ENCODE data around the gene ZNF655. TPM values are rescaled to one million over a fixed set of nuclear protein-coding genes. Genes with fewer than 3 reads are reported as not detected.
A peak's percentile ranks its signal among the peaks of the same experiment; 100 is the strongest.

ZNF655 gene
- total and polyA plus RNA-seq, 2 experiments from 2014 or later: 20.6 to 55.8 TPM

- TF ChIP-seq, protein P1, sequence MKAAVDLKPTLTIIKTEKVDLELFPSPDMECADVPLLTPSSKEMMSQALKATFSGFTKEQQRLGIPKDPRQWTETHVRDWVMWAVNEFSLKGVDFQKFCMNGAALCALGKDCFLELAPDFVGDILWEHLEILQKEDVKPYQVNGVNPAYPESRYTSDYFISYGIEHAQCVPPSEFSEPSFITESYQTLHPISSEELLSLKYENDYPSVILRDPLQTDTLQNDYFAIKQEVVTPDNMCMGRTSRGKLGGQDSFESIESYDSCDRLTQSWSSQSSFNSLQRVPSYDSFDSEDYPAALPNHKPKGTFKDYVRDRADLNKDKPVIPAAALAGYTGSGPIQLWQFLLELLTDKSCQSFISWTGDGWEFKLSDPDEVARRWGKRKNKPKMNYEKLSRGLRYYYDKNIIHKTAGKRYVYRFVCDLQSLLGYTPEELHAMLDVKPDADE (IDR thresholded peaks at IDR 0.05): peak; percentile 96
These were observed at the start of gene ZNF655 (continued) for GRCh38 chr7:99558306-99559174.

DNA sequence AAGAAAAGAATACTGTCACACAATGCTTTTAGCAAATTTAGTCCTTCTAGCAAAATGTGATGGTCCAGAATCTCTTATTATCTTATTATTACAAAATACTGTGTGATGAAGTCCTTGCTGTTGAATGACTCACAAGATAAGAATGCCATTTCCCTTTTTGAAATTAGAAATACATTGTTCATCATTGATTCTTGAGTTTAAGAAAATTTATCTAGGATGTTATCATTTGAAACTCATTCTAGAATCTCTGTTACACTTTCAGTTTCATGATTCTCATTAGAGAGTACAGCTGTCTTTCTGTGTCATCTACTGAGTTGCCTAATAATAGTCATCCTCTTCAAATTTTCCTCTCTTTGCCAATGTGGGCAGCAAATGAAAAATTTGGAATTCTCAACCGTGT lies 44.4 kb upstream of the ZNF655 start:
- Histone ChIP-seq H3K79me2 (replicated peaks; ENCODE audit: insufficient read depth) (peaks cover 17% of the 10 kb centered on the region), H3K27me3 (ENCODE audit: insufficient read depth) (no peaks in the 10 kb centered on the region), H3K36me3 (ENCODE audit: insufficient read depth) (peaks cover 4% of the 10 kb centered on the region; the same call in 1 of the 2 replicates), H3K4me2 (no peak overlapping the region), H3K9me2 (ENCODE audit: insufficient read depth) (no peaks in the 10 kb centered on the region), H2AFZ (no peak overlapping the region), H4K20me1 (replicated peaks; ENCODE audit: insufficient read depth) (peaks cover 8% of the 10 kb centered on the region; the same call in 1 of the 2 replicates), H3K27ac (ENCODE audit: low read depth) (no peak overlapping the region), H3F3A (replicated peaks; ENCODE audit: low read depth) (no peaks in the 10 kb centered on the region), H3K4me1 (ENCODE audit: insufficient read depth) (no peaks in the 10 kb centered on the region), H3K4me3 (no peak overlapping the region)
- H3K4me3 Mint-ChIP-seq: no peak overlapping the region
- H3K9me3 Mint-ChIP-seq: no peaks in the 10 kb centered on the region
- peaks cover 35% of the 10 kb centered on the region for H3K36me3 Mint-ChIP-seq (ENCODE audit: low read depth)
- no peaks in the 10 kb centered on the region for H3K4me1 Mint-ChIP-seq
- H3K27me3 Mint-ChIP-seq (ENCODE audit: insufficient read depth, low read depth, poor library complexity): no peaks in the 10 kb centered on the region
- no peak for ATAC-seq
- DNase-seq (ENCODE audit: low spot score): no peak
- H3K27ac Mint-ChIP-seq: no peak overlapping the region
- TF ChIP-seq ZNF462 (CRISPR knock-in tag; IDR thresholded peaks at IDR 0.05) (no peak), POLR2AphosphoS5 (IDR thresholded peaks at IDR 0.05; ENCODE audit: low read depth) (no peak), ZNF331 (CRISPR knock-in tag; IDR thresholded peaks at IDR 0.05; ENCODE audit: low read depth) (no peak), EZH2phosphoT487 (IDR thresholded peaks at IDR 0.05; ENCODE audit: unreplicated experiment) (no peak), NANOG (IDR thresholded peaks at IDR 0.05; ENCODE audit: borderline replicate concordance) (no peak)
- TF ChIP-seq, protein P2, sequence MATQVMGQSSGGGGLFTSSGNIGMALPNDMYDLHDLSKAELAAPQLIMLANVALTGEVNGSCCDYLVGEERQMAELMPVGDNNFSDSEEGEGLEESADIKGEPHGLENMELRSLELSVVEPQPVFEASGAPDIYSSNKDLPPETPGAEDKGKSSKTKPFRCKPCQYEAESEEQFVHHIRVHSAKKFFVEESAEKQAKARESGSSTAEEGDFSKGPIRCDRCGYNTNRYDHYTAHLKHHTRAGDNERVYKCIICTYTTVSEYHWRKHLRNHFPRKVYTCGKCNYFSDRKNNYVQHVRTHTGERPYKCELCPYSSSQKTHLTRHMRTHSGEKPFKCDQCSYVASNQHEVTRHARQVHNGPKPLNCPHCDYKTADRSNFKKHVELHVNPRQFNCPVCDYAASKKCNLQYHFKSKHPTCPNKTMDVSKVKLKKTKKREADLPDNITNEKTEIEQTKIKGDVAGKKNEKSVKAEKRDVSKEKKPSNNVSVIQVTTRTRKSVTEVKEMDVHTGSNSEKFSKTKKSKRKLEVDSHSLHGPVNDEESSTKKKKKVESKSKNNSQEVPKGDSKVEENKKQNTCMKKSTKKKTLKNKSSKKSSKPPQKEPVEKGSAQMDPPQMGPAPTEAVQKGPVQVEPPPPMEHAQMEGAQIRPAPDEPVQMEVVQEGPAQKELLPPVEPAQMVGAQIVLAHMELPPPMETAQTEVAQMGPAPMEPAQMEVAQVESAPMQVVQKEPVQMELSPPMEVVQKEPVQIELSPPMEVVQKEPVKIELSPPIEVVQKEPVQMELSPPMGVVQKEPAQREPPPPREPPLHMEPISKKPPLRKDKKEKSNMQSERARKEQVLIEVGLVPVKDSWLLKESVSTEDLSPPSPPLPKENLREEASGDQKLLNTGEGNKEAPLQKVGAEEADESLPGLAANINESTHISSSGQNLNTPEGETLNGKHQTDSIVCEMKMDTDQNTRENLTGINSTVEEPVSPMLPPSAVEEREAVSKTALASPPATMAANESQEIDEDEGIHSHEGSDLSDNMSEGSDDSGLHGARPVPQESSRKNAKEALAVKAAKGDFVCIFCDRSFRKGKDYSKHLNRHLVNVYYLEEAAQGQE (IDR thresholded peaks at IDR 0.05; ENCODE audit: unreplicated experiment): no peak

Measured in GM23338 (cell line).